Spleen (tissue), 7 donors: ENCODE data around the gene CFAP70.

Experiments used
- CTCF ChIP-seq, 11 experiments: fragments of 200-600 bp in 7 of 11; fragments of 450-650 bp in 4 of 11; sonication (generic) in 4 of 11; IDR thresholded peaks in 8 of 11; conservative IDR thresholded peaks in 3 of 11; 1 replicate in 7 of 11; 2 replicates in 4 of 11; pipeline versions ENCODE4 v1.4.0 to v1.8.0; 2016 to 2021; ENCODE audit warnings: antibody characterized with exemption in 11 of 11, inconsistent platforms in 4 of 11, mild to moderate bottlenecking in 1 of 11
- POLR2A ChIP-seq, 3 donors: fragments of 450-650 bp; IDR thresholded peaks; one replicate each; pipeline ENCODE4 v1.5.1; 2017; ENCODE audit warnings: antibody characterized with exemption in 3 of 3, mild to moderate bottlenecking in 1 of 3
- POLR2AphosphoS5 ChIP-seq, 3 donors: sonication (generic); formaldehyde crosslinking; IDR thresholded peaks; one replicate each; pipeline ENCODE4 v1.5.1; 2017; ENCODE audit warnings: antibody characterized with exemption in 3 of 3
- donor health status: DM: no; HTN: no; CAD: no; lungs with moderate emphysema.
- donor health status: DM: no; HTN: no; CAD: no.
- donor health status: DM: no; HTN: no; CAD: no.

GRCh38 chr10:73379064-73379748 lies 20.5 kb upstream of the CFAP70 start:
- TF ChIP-seq CTCF (IDR thresholded peaks at IDR 0.05 in 8 of 11, conservative IDR thresholded peaks at IDR 0.05 in 3 of 11) (no peak), POLR2A (IDR thresholded peaks at IDR 0.05) (no peak), POLR2AphosphoS5 (IDR thresholded peaks at IDR 0.05) (no peak)
